ENCODE measurements around the gene PECR. TPM values are rescaled to one million over a fixed set of nuclear protein-coding genes. Genes with fewer than 3 reads are reported as not detected.

Gene PECR
- total and polyA plus RNA-seq, 10 of the 15 experiments (the other 5 are each of a cell fraction or from before 2014, with no cell fraction given), result 7.6 to 37.4 (median 25.7) TPM

- TF ChIP-seq ATF2 (IDR thresholded peaks at IDR 0.05; ENCODE audit: low read length) (peak; percentile 61), CBFB (IDR thresholded peaks at IDR 0.05; ENCODE audit: low read depth) (peak; percentile 50; the same call in 1 of the 2 replicates), NR2C2 (IDR thresholded peaks at IDR 0.05; ENCODE audit: borderline replicate concordance, control insufficient read depth, insufficient read length, low read depth) (no peak), ETV6 (conservative IDR thresholded peaks at IDR 0.05 in 1 of 2, IDR thresholded peaks at IDR 0.05 in 1 of 2; ENCODE audit: borderline replicate concordance in 1 of 2, low read depth in 1 of 2) (peak in 1 of 2 experiments; percentile 78; a peak in 1 of 4 replicates), MTA2 (IDR thresholded peaks at IDR 0.05; ENCODE audit: low read depth) (peak; percentile 54; the same call in 1 of the 2 replicates), EP300 (IDR thresholded peaks at IDR 0.05; ENCODE audit: borderline replicate concordance in 1 of 2, control insufficient read depth in 1 of 2, low read depth in 2 of 2, low read length in 2 of 2) (peak; percentile 69 to 81; a peak in 3 of 4 replicates), USF1 (IDR thresholded peaks at IDR 0.05; ENCODE audit: borderline replicate concordance, extremely low read length, insufficient read depth, low read depth, low read length) (no peak), MXI1 (IDR thresholded peaks at IDR 0.05; ENCODE audit: low read depth, low read length) (no peak), DPF2 (IDR thresholded peaks at IDR 0.05) (peak; percentile 90), TAF1 (IDR thresholded peaks at IDR 0.05; ENCODE audit: borderline replicate concordance, low read depth, low read length) (0 out of 2 replicates have a peak, but pooled peaks have one; percentile 32), STAT3 (IDR thresholded peaks at IDR 0.05; ENCODE audit: low read depth, low read length) (no peak), BCL11A (IDR thresholded peaks at IDR 0.05; ENCODE audit: low read depth, low read length) (peak; percentile 70; the same call in 1 of the 2 replicates)
- TF ChIP-seq, protein P1, sequence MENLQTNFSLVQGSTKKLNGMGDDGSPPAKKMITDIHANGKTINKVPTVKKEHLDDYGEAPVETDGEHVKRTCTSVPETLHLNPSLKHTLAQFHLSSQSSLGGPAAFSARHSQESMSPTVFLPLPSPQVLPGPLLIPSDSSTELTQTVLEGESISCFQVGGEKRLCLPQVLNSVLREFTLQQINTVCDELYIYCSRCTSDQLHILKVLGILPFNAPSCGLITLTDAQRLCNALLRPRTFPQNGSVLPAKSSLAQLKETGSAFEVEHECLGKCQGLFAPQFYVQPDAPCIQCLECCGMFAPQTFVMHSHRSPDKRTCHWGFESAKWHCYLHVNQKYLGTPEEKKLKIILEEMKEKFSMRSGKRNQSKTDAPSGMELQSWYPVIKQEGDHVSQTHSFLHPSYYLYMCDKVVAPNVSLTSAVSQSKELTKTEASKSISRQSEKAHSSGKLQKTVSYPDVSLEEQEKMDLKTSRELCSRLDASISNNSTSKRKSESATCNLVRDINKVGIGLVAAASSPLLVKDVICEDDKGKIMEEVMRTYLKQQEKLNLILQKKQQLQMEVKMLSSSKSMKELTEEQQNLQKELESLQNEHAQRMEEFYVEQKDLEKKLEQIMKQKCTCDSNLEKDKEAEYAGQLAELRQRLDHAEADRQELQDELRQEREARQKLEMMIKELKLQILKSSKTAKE (IDR thresholded peaks at IDR 0.05; ENCODE audit: low read depth, poor library complexity, severe bottlenecking), result no peak
Measured at GRCh38 chr2:216015722-216016464, 65.7 kb downstream of the PECR start (continued).

Data from GM12878 (cell line).